Activated B cell treated with CpG ODN at 0.5 μM for 24 hours (primary cell): ENCODE results near the gene PCOLCE2. TPM values are rescaled to one million over a fixed set of nuclear protein-coding genes. Genes with fewer than 3 reads are reported as not detected.

Experiments used
- ATAC-seq: fragments of 200-7000 bp; cut with Tn5 transposase; one replicate; pipeline ENCODE4 v1.10.0; 2021; ENCODE audit warnings: low read depth, mild to moderate bottlenecking, moderate library complexity
- CTCF ChIA-PET: fragments of 350-600 bp; sonication (Branson Sonifier 250); formaldehyde crosslinking; loops from one replicate; lab custom pipeline; 2021; ENCODE audit warnings: antibody characterized with exemption; lab: Charles Lee
- POLR2A ChIA-PET: fragments of 350-600 bp; sonication (Branson Sonifier 250); formaldehyde crosslinking; loops from one replicate; lab custom pipeline; 2021; ENCODE audit warnings: antibody characterized with exemption; lab: Charles Lee
- DNase-seq: peaks from one replicate; pipeline ENCODE4 v3.0.0; 2022
- H3K27ac Mint-ChIP-seq: one replicate; pipeline ENCODE4 v1.8.0; 2020; ENCODE audit warnings: mixed read lengths
- H3K27me3 Mint-ChIP-seq: one replicate; pipeline ENCODE4 v1.8.0; 2021; ENCODE audit warnings: mixed read lengths
- H3K36me3 Mint-ChIP-seq: one replicate; pipeline ENCODE4 v1.8.0; 2021; ENCODE audit warnings: low read depth, mixed read lengths
- H3K4me1 Mint-ChIP-seq: one replicate; pipeline ENCODE4 v1.8.0; 2021; ENCODE audit warnings: mixed read lengths
- H3K4me3 Mint-ChIP-seq: one replicate; pipeline ENCODE4 v1.8.0; 2020; ENCODE audit warnings: mild to moderate bottlenecking, mixed read lengths
- H3K9me3 Mint-ChIP-seq: one replicate; pipeline ENCODE4 v1.8.0; 2020; ENCODE audit warnings: mixed read lengths
- CTCF ChIP-seq: fragments of 200-600 bp; IDR thresholded peaks from one replicate; pipeline ENCODE4 v1.8.0; 2022; ENCODE audit warnings: antibody characterized with exemption, mild to moderate bottlenecking
- intact Hi-C: fragments of 100-400 bp; cut with micrococcal nuclease; formaldehyde crosslinking; loops from one replicate; pipeline ENCODE4 v1.15.1; 2024
- total RNA-seq: library from RNA; stranded (reverse); gene quantifications from 2 replicates; pipeline ENCODE4 v1.2.3, GENCODE V29; 2022

PCOLCE2 gene
- total RNA-seq, 1 donor from 2014 or later: not detected

GRCh38 chr3:142796823-142797222 is 92.1 kb downstream of the PCOLCE2 start:
- ATAC-seq (no peak), DNase-seq (no peak)
- ChIA-PET POLR2A (no interaction called here), CTCF (no interaction called here)
- Mint-ChIP-seq H3K36me3 (no peaks in the 10 kb centered on the region), H3K4me3 (no peak overlapping the region), H3K4me1 (no peaks in the 10 kb centered on the region), H3K9me3 (no peaks in the 10 kb centered on the region), H3K27me3 (no peaks in the 10 kb centered on the region), H3K27ac (no peak overlapping the region)
- intact Hi-C loops: no loop called here
- no peak for TF ChIP-seq CTCF

GRCh38 chr3:142795332-142795731 is 93.6 kb downstream of the PCOLCE2 start:
- no peaks in the 10 kb centered on the region for H3K36me3 Mint-ChIP-seq
- intact Hi-C loops: no loop called here
- DNase-seq: no peak
- ATAC-seq: no peak
- CTCF ChIA-PET: no interaction called here
- TF ChIP-seq CTCF: no peak
- H3K4me1 Mint-ChIP-seq: no peaks in the 10 kb centered on the region
- no peaks in the 10 kb centered on the region for H3K27me3 Mint-ChIP-seq
- POLR2A ChIA-PET: no interaction called here
- H3K27ac Mint-ChIP-seq: no peak overlapping the region
- no peaks in the 10 kb centered on the region for H3K9me3 Mint-ChIP-seq
- no peak overlapping the region for H3K4me3 Mint-ChIP-seq

- no peak overlapping the region for H3K27ac Mint-ChIP-seq
These were observed 94.4 kb downstream of the PCOLCE2 start for GRCh38 chr3:142794508-142794907.

GRCh38 chr3:142787719-142788118 is 101.2 kb downstream of the PCOLCE2 start:
- no peak for DNase-seq
- no peak overlapping the region for H3K4me3 Mint-ChIP-seq
- no peak overlapping the region for H3K27ac Mint-ChIP-seq
- H3K36me3 Mint-ChIP-seq: no peaks in the 10 kb centered on the region
- no peak for TF ChIP-seq CTCF
- ChIA-PET CTCF (no interaction called here), POLR2A (no interaction called here)
- no peaks in the 10 kb centered on the region for H3K27me3 Mint-ChIP-seq
- H3K4me1 Mint-ChIP-seq: no peaks in the 10 kb centered on the region
- no peak for ATAC-seq
- intact Hi-C loops: no loop called here
- no peaks in the 10 kb centered on the region for H3K9me3 Mint-ChIP-seq

More at GRCh38 chr3:142794508-142794907, 94.4 kb downstream of the PCOLCE2 start:
- Mint-ChIP-seq H3K36me3 (no peaks in the 10 kb centered on the region), H3K27me3 (no peaks in the 10 kb centered on the region), H3K4me1 (no peaks in the 10 kb centered on the region), H3K9me3 (no peaks in the 10 kb centered on the region), H3K4me3 (no peak overlapping the region)
- POLR2A ChIA-PET: no interaction called here
- ATAC-seq (no peak), DNase-seq (no peak)
- intact Hi-C loops: no loop called here
- CTCF ChIA-PET: no interaction called here
- no peak for TF ChIP-seq CTCF

- POLR2A ChIA-PET: no interaction called here
- no peak overlapping the region for H3K27ac Mint-ChIP-seq
- intact Hi-C loops: no loop called here
- TF ChIP-seq CTCF: no peak
- DNase-seq (no peak), ATAC-seq (no peak)
- H3K36me3 Mint-ChIP-seq: no peaks in the 10 kb centered on the region
- CTCF ChIA-PET: no interaction called here
- no peaks in the 10 kb centered on the region for H3K4me1 Mint-ChIP-seq
- no peaks in the 10 kb centered on the region for H3K9me3 Mint-ChIP-seq
- H3K27me3 Mint-ChIP-seq: no peaks in the 10 kb centered on the region
- no peak overlapping the region for H3K4me3 Mint-ChIP-seq
These were observed 102.9 kb downstream of the PCOLCE2 start for GRCh38 chr3:142785996-142786395.
